ENCODE data around the gene VIT. TPM values are rescaled to one million over a fixed set of nuclear protein-coding genes. Genes with fewer than 3 reads are reported as not detected.

VIT gene
- total and polyA plus RNA-seq, 2 experiments from 2014 or later, result not detected

GRCh38 chr2:36708041-36708741, 11.7 kb downstream of the VIT start:
- peaks cover 18% of the 10 kb centered on the region for H3K27me3 Mint-ChIP-seq (ENCODE audit: insufficient read depth, low read depth, poor library complexity)
- Histone ChIP-seq H3K27me3 (ENCODE audit: insufficient read depth) (no peaks in the 10 kb centered on the region), H3K4me3 (no peak overlapping the region), H4K20me1 (replicated peaks; ENCODE audit: insufficient read depth) (no peaks in the 10 kb centered on the region), H2AFZ (peak overlapping the region; percentile 38; the same call in 1 of the 2 replicates), H3K4me2 (no peak overlapping the region), H3F3A (replicated peaks; ENCODE audit: low read depth) (no peaks in the 10 kb centered on the region), H3K9me2 (ENCODE audit: insufficient read depth) (peaks cover 9% of the 10 kb centered on the region; the same call in 1 of the 2 replicates), H3K4me1 (ENCODE audit: insufficient read depth) (peaks cover 9% of the 10 kb centered on the region), H3K79me2 (replicated peaks; ENCODE audit: insufficient read depth) (no peaks in the 10 kb centered on the region), H3K36me3 (ENCODE audit: insufficient read depth) (peaks cover 4% of the 10 kb centered on the region; the same call in 1 of the 2 replicates), H3K27ac (ENCODE audit: low read depth) (no peak overlapping the region)
- ATAC-seq (no peak), DNase-seq (ENCODE audit: low spot score) (no peak)
- H3K4me3 Mint-ChIP-seq, result no peak overlapping the region
- H3K4me1 Mint-ChIP-seq, result peaks cover 11% of the 10 kb centered on the region
- H3K36me3 Mint-ChIP-seq (ENCODE audit: low read depth), result peaks cover 4% of the 10 kb centered on the region; the same call in 1 of the 3 replicates
- TF ChIP-seq CREB1 (CRISPR knock-in tag; IDR thresholded peaks at IDR 0.05; ENCODE audit: low read depth), result no peak
- TF ChIP-seq, protein P1, sequence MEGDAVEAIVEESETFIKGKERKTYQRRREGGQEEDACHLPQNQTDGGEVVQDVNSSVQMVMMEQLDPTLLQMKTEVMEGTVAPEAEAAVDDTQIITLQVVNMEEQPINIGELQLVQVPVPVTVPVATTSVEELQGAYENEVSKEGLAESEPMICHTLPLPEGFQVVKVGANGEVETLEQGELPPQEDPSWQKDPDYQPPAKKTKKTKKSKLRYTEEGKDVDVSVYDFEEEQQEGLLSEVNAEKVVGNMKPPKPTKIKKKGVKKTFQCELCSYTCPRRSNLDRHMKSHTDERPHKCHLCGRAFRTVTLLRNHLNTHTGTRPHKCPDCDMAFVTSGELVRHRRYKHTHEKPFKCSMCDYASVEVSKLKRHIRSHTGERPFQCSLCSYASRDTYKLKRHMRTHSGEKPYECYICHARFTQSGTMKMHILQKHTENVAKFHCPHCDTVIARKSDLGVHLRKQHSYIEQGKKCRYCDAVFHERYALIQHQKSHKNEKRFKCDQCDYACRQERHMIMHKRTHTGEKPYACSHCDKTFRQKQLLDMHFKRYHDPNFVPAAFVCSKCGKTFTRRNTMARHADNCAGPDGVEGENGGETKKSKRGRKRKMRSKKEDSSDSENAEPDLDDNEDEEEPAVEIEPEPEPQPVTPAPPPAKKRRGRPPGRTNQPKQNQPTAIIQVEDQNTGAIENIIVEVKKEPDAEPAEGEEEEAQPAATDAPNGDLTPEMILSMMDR (conservative IDR thresholded peaks at IDR 0.05; ENCODE audit: low read depth in 2 of 2), result peak in 1 of 2 experiments; percentile 3; a peak in 3 of 4 replicates
- H3K9me3 Mint-ChIP-seq, result peaks cover 9% of the 10 kb centered on the region
- no peak overlapping the region for H3K27ac Mint-ChIP-seq

DNA sequence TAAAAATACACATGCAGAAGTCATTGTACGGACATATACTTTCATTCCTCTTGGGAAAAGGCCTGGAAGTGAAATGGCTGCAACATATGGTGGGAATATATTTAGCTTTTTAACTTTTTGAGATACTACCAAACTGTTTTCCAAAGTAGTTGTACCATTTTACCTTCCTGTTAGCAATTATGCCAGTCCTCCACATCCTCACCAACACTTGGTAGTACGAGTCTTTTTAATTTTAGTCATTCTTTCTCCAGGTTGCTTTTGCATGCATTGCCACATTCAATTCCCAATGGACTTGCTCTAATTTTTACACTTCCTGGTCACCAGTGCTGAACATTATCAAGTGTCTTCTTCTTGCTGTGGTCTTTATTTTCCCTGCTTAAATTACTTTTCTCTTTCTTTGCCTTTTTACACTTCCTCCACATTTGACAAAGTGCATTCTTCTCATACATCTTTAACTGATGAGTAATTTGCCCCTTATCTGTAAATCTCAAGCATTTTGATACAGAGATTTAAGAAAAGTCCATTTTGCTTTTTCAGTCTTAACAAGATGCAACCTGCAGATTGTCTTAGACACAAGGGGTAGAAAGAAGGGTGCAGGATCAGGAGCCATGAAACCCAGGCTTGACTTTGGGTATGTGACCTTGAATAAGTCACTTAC, 14.5 kb downstream of the VIT start:
- H3K27me3 ChIP-seq (ENCODE audit: insufficient read depth), result no peaks in the 10 kb centered on the region
- peaks cover 4% of the 10 kb centered on the region; the same call in 1 of the 2 replicates for H3K36me3 ChIP-seq (ENCODE audit: insufficient read depth)
- no peak overlapping the region for H3K27ac ChIP-seq (ENCODE audit: low read depth)
- peaks cover 12% of the 10 kb centered on the region for H3K4me1 ChIP-seq (ENCODE audit: insufficient read depth)
- Mint-ChIP-seq H3K36me3 (ENCODE audit: low read depth) (peaks cover 4% of the 10 kb centered on the region; the same call in 1 of the 3 replicates), H3K4me3 (no peak overlapping the region), H3K4me1 (peaks cover 15% of the 10 kb centered on the region), H3K27me3 (ENCODE audit: insufficient read depth, low read depth, poor library complexity) (peaks cover 10% of the 10 kb centered on the region), H3K9me3 (peaks cover 9% of the 10 kb centered on the region), H3K27ac (no peak overlapping the region)
- no peaks in the 10 kb centered on the region for H3K79me2 ChIP-seq (replicated peaks; ENCODE audit: insufficient read depth)
- no peaks in the 10 kb centered on the region for H3F3A ChIP-seq (replicated peaks; ENCODE audit: low read depth)
- peaks cover 7% of the 10 kb centered on the region; the same call in 1 of the 2 replicates for H3K9me2 ChIP-seq (ENCODE audit: insufficient read depth)
- DNase-seq (ENCODE audit: low spot score) (no peak), ATAC-seq (no peak)
- H3K4me3 ChIP-seq, result no peak overlapping the region
- H2AFZ ChIP-seq, result no peak overlapping the region
- TF ChIP-seq CREB1 (CRISPR knock-in tag; IDR thresholded peaks at IDR 0.05; ENCODE audit: low read depth) (no peak), POLR2AphosphoS5 (IDR thresholded peaks at IDR 0.05; ENCODE audit: low read depth) (no peak), STAT1 (IDR thresholded peaks at IDR 0.05; ENCODE audit: unreplicated experiment) (no peak), ZNF462 (CRISPR knock-in tag; IDR thresholded peaks at IDR 0.05) (no peak), NANOG (IDR thresholded peaks at IDR 0.05; ENCODE audit: borderline replicate concordance) (no peak)
- H3K4me2 ChIP-seq, result no peak overlapping the region
- no peaks in the 10 kb centered on the region for H4K20me1 ChIP-seq (replicated peaks; ENCODE audit: insufficient read depth)

Data from GM23338 (cell line).